OCI-LY1 (cell line): ENCODE measurements around the gene RABGAP1L.

Source experiments
- H2AFZ ChIP-seq: fragments of 200-600 bp; sonication (generic), shearing (Covaris generic); 2 replicates; pipeline ENCODE4 v1.6.0; 2014; ENCODE audit warnings: antibody characterized with exemption, mild to moderate bottlenecking, low read length
- H3F3A ChIP-seq: fragments of 200-600 bp; sonication (generic), shearing (Covaris generic); 2 replicates; pipeline ENCODE4 v1.6.0; 2014; ENCODE audit warnings: mild to moderate bottlenecking, antibody characterized with exemption, low read length, moderate library complexity; ENCODE audit not compliant: insufficient read depth
- H3K27ac ChIP-seq: fragments of 200-600 bp; sonication (generic); 2 replicates; pipeline ENCODE4 v1.5.1; 2014; ENCODE audit warnings: low read length, mixed run types, mild to moderate bottlenecking, low read depth; ENCODE audit not compliant: poor library complexity, severe bottlenecking
- H3K27me3 ChIP-seq: fragments of 200-600 bp; sonication (generic); 2 replicates; pipeline ENCODE4 v1.6.0; 2014; ENCODE audit warnings: antibody characterized with exemption, mild to moderate bottlenecking, low read length, moderate library complexity; ENCODE audit not compliant: insufficient read depth
- H3K36me3 ChIP-seq: fragments of 200-600 bp; sonication (generic); 2 replicates; pipeline ENCODE4 v1.6.1; 2014; ENCODE audit warnings: mild to moderate bottlenecking, antibody characterized with exemption, low read length, moderate library complexity, mixed read lengths; ENCODE audit not compliant: insufficient read depth
- H3K4me1 ChIP-seq: fragments of 200-600 bp; sonication (generic); 2 replicates; pipeline ENCODE4 v1.5.1; 2014; ENCODE audit warnings: mild to moderate bottlenecking, low read length, moderate library complexity; ENCODE audit not compliant: insufficient read depth, severe bottlenecking
- H3K4me2 ChIP-seq: fragments of 200-600 bp; sonication (generic), shearing (Covaris generic); 2 replicates; pipeline ENCODE4 v1.6.1; 2014; ENCODE audit warnings: low read length
- H3K4me3 ChIP-seq: fragments of 200-600 bp; sonication (generic); 2 replicates; pipeline ENCODE4 v1.5.1; 2014; ENCODE audit warnings: low read length, low read depth, mild to moderate bottlenecking, mixed read lengths; ENCODE audit not compliant: poor library complexity, severe bottlenecking
- H3K79me2 ChIP-seq: fragments of 200-600 bp; shearing (Covaris generic); 2 replicates; pipeline ENCODE4 v1.6.1; 2016; ENCODE audit warnings: mixed run types, low read length, mixed read lengths; ENCODE audit not compliant: insufficient read depth
- H3K9ac ChIP-seq: fragments of 200-600 bp; sonication (generic), shearing (Covaris generic); 2 replicates; pipeline ENCODE4 v1.6.1; 2014; ENCODE audit warnings: mild to moderate bottlenecking, low read length, mixed read lengths
- H3K9me2 ChIP-seq: fragments of 200-600 bp; sonication (generic), shearing (Covaris generic); 2 replicates; pipeline ENCODE4 v1.6.1; 2014; ENCODE audit warnings: low read depth, mild to moderate bottlenecking, low read length, mixed read lengths
- H3K9me3 ChIP-seq: fragments of 200-600 bp; shearing (Covaris generic); 2 replicates; pipeline ENCODE4 v1.6.1; 2014; ENCODE audit warnings: low read length, mixed read lengths
- H4K20me1 ChIP-seq: fragments of 200-600 bp; sonication (generic), shearing (Covaris generic); 2 replicates; pipeline ENCODE4 v1.6.0; 2016; ENCODE audit warnings: mild to moderate bottlenecking, low read length; ENCODE audit not compliant: insufficient read depth
- CTCF ChIP-seq: fragments of 200-600 bp; sonication (generic), shearing (Covaris generic); IDR thresholded peaks from 2 replicates; pipeline ENCODE4 v1.5.1; 2017; ENCODE audit warnings: mild to moderate bottlenecking, antibody characterized with exemption, low read length, moderate library complexity, mixed read lengths
- EZH2 ChIP-seq: fragments of 200-600 bp; sonication (generic), shearing (Covaris generic); IDR thresholded peaks from 2 replicates; pipeline ENCODE4 v1.8.0; 2017; ENCODE audit warnings: borderline replicate concordance, mixed run types, mild to moderate bottlenecking, antibody characterized with exemption, low read length, moderate library complexity, mixed read lengths

Gene RABGAP1L

GRCh38 chr1:174364996-174365736 is 205.8 kb downstream of the RABGAP1L start:
- Histone ChIP-seq H3K9me2 (no peaks in the 10 kb centered on the region), H3K79me2 (peaks cover 21% of the 10 kb centered on the region), H3K9me3 (no peaks in the 10 kb centered on the region), H3K36me3 (peaks cover 9% of the 10 kb centered on the region; the same call in 1 of the 2 replicates), H2AFZ (no peak overlapping the region), H3K27me3 (no peaks in the 10 kb centered on the region), H3K9ac (no peak overlapping the region), H4K20me1 (no peaks in the 10 kb centered on the region), H3K4me1 (no peaks in the 10 kb centered on the region), H3K27ac (no peak overlapping the region), H3K4me2 (no peak overlapping the region), H3K4me3 (no peak overlapping the region), H3F3A (no peaks in the 10 kb centered on the region)
- TF ChIP-seq CTCF (no peak), EZH2 (no peak)

GRCh38 chr1:174366946-174367345 is 207.6 kb downstream of the RABGAP1L start:
- TF ChIP-seq CTCF: no peak
- TF ChIP-seq EZH2: no peak
- H3K4me1 ChIP-seq: no peaks in the 10 kb centered on the region
- no peaks in the 10 kb centered on the region for H3K27me3 ChIP-seq
- no peak overlapping the region for H3K9ac ChIP-seq
- H3K36me3 ChIP-seq: peaks cover 9% of the 10 kb centered on the region
- H3K4me2 ChIP-seq: no peak overlapping the region
- H3K4me3 ChIP-seq: no peak overlapping the region
- no peaks in the 10 kb centered on the region for H3F3A ChIP-seq
- H3K9me3 ChIP-seq: no peaks in the 10 kb centered on the region
- no peaks in the 10 kb centered on the region for H3K9me2 ChIP-seq
- peaks cover 17% of the 10 kb centered on the region for H3K79me2 ChIP-seq
- H4K20me1 ChIP-seq: no peaks in the 10 kb centered on the region
- no peak overlapping the region for H3K27ac ChIP-seq
- H2AFZ ChIP-seq: no peak overlapping the region

- H3K9ac ChIP-seq: no peak overlapping the region
- H2AFZ ChIP-seq: no peak overlapping the region
- H3K9me2 ChIP-seq: no peaks in the 10 kb centered on the region
- no peaks in the 10 kb centered on the region for H3K9me3 ChIP-seq
- H3K79me2 ChIP-seq: peaks cover 17% of the 10 kb centered on the region
- no peak overlapping the region for H3K4me3 ChIP-seq
- H3K4me1 ChIP-seq: no peaks in the 10 kb centered on the region
- no peaks in the 10 kb centered on the region for H4K20me1 ChIP-seq
- no peaks in the 10 kb centered on the region for H3K27me3 ChIP-seq
- H3F3A ChIP-seq: no peaks in the 10 kb centered on the region
- H3K4me2 ChIP-seq: no peak overlapping the region
- no peak overlapping the region for H3K27ac ChIP-seq
- peaks cover 16% of the 10 kb centered on the region for H3K36me3 ChIP-seq
- TF ChIP-seq EZH2: no peak
- no peak for TF ChIP-seq CTCF
Observed at GRCh38 chr1:174367892-174368291, 208.6 kb downstream of the RABGAP1L start.
